Tibial nerve (tissue), 4 donors: Measurements from ENCODE around the gene MAD2L2.

Experiments used
- CTCF ChIP-seq, 5 experiments: fragments of 200-600 bp in 3 of 5; fragments of 450-650 bp in 2 of 5; sonication (generic) in 3 of 5; IDR thresholded peaks; one replicate each; pipeline ENCODE4 v1.5.1; 2016 to 2019; ENCODE audit warnings: antibody characterized with exemption in 5 of 5, mild to moderate bottlenecking in 3 of 5, moderate library complexity in 2 of 5
- EP300 ChIP-seq, 2 donors: sonication (generic); formaldehyde crosslinking; IDR thresholded peaks; one replicate each; pipeline ENCODE4 v1.6.1; 2017; ENCODE audit warnings: antibody characterized with exemption in 2 of 2, mild to moderate bottlenecking in 1 of 2
- POLR2A ChIP-seq, 2 donors: fragments of 450-650 bp; IDR thresholded peaks; one replicate each; pipeline ENCODE4 v1.6.1; 2017; ENCODE audit warnings: antibody characterized with exemption in 2 of 2, mild to moderate bottlenecking in 2 of 2, moderate library complexity in 2 of 2

DNA sequence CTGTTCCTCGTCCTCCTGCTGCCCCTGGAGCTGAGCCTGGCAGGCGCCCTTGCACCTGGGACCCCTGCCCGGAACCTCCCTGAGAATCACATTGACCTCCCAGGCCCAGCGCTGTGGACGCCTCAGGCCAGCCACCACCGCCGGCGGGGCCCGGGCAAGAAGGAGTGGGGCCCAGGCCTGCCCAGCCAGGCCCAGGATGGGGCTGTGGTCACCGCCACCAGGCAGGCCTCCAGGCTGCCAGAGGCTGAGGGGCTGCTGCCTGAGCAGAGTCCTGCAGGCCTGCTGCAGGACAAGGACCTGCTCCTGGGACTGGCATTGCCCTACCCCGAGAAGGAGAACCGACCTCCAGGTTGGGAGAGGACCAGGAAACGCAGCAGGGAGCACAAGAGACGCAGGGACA, 25.3 kb upstream of the MAD2L2 start:
- TF ChIP-seq CTCF (IDR thresholded peaks at IDR 0.05) (no peak), POLR2A (IDR thresholded peaks at IDR 0.05) (no peak), EP300 (IDR thresholded peaks at IDR 0.05) (no peak)
